ENCODE data around the gene FLAD1. TPM values are rescaled to one million over a fixed set of nuclear protein-coding genes. Genes with fewer than 3 reads are reported as not detected.

The FLAD1 gene
- total and polyA plus RNA-seq, 2 of the 8 experiments (the other 6 are each of a cell fraction or from before 2014, with no cell fraction given): 104 to 143 TPM

GRCh38 chr1:154966111-154966510 is 17.0 kb upstream of the FLAD1 start (continued):
- TF ChIP-seq, protein P1, sequence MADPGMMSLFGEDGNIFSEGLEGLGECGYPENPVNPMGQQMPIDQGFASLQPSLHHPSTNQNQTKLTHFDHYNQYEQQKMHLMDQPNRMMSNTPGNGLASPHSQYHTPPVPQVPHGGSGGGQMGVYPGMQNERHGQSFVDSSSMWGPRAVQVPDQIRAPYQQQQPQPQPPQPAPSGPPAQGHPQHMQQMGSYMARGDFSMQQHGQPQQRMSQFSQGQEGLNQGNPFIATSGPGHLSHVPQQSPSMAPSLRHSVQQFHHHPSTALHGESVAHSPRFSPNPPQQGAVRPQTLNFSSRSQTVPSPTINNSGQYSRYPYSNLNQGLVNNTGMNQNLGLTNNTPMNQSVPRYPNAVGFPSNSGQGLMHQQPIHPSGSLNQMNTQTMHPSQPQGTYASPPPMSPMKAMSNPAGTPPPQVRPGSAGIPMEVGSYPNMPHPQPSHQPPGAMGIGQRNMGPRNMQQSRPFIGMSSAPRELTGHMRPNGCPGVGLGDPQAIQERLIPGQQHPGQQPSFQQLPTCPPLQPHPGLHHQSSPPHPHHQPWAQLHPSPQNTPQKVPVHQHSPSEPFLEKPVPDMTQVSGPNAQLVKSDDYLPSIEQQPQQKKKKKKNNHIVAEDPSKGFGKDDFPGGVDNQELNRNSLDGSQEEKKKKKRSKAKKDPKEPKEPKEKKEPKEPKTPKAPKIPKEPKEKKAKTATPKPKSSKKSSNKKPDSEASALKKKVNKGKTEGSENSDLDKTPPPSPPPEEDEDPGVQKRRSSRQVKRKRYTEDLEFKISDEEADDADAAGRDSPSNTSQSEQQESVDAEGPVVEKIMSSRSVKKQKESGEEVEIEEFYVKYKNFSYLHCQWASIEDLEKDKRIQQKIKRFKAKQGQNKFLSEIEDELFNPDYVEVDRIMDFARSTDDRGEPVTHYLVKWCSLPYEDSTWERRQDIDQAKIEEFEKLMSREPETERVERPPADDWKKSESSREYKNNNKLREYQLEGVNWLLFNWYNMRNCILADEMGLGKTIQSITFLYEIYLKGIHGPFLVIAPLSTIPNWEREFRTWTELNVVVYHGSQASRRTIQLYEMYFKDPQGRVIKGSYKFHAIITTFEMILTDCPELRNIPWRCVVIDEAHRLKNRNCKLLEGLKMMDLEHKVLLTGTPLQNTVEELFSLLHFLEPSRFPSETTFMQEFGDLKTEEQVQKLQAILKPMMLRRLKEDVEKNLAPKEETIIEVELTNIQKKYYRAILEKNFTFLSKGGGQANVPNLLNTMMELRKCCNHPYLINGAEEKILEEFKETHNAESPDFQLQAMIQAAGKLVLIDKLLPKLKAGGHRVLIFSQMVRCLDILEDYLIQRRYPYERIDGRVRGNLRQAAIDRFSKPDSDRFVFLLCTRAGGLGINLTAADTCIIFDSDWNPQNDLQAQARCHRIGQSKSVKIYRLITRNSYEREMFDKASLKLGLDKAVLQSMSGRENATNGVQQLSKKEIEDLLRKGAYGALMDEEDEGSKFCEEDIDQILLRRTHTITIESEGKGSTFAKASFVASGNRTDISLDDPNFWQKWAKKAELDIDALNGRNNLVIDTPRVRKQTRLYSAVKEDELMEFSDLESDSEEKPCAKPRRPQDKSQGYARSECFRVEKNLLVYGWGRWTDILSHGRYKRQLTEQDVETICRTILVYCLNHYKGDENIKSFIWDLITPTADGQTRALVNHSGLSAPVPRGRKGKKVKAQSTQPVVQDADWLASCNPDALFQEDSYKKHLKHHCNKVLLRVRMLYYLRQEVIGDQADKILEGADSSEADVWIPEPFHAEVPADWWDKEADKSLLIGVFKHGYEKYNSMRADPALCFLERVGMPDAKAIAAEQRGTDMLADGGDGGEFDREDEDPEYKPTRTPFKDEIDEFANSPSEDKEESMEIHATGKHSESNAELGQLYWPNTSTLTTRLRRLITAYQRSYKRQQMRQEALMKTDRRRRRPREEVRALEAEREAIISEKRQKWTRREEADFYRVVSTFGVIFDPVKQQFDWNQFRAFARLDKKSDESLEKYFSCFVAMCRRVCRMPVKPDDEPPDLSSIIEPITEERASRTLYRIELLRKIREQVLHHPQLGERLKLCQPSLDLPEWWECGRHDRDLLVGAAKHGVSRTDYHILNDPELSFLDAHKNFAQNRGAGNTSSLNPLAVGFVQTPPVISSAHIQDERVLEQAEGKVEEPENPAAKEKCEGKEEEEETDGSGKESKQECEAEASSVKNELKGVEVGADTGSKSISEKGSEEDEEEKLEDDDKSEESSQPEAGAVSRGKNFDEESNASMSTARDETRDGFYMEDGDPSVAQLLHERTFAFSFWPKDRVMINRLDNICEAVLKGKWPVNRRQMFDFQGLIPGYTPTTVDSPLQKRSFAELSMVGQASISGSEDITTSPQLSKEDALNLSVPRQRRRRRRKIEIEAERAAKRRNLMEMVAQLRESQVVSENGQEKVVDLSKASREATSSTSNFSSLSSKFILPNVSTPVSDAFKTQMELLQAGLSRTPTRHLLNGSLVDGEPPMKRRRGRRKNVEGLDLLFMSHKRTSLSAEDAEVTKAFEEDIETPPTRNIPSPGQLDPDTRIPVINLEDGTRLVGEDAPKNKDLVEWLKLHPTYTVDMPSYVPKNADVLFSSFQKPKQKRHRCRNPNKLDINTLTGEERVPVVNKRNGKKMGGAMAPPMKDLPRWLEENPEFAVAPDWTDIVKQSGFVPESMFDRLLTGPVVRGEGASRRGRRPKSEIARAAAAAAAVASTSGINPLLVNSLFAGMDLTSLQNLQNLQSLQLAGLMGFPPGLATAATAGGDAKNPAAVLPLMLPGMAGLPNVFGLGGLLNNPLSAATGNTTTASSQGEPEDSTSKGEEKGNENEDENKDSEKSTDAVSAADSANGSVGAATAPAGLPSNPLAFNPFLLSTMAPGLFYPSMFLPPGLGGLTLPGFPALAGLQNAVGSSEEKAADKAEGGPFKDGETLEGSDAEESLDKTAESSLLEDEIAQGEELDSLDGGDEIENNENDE (IDR thresholded peaks at IDR 0.05; ENCODE audit: insufficient replicate concordance, low read length): no peak
- no peak for TF ChIP-seq SRF (IDR thresholded peaks at IDR 0.05; ENCODE audit: low read depth, low read length)
- no peak for TF ChIP-seq BRCA1 (IDR thresholded peaks at IDR 0.05; ENCODE audit: low read depth, low read length)
- TF ChIP-seq TAF7 (optimal IDR thresholded peaks at IDR 0.05; ENCODE audit: borderline replicate concordance, low read depth, low read length): no peak
- no peak for TF ChIP-seq POU5F1 (IDR thresholded peaks at IDR 0.05; ENCODE audit: low read depth, low read length)
- TF ChIP-seq CHD1 (IDR thresholded peaks at IDR 0.05; ENCODE audit: low read depth, low read length): no peak
- TF ChIP-seq PHF8 (conservative IDR thresholded peaks at IDR 0.05; ENCODE audit: low read depth, low read length): no peak
- no peak for TF ChIP-seq ASH2L (IDR thresholded peaks at IDR 0.05; ENCODE audit: low read length)
- TF ChIP-seq CEBPB (IDR thresholded peaks at IDR 0.05; ENCODE audit: low read depth, low read length): no peak
- no peak for TF ChIP-seq MAFK (IDR thresholded peaks at IDR 0.05; ENCODE audit: low read depth, low read length)

Data from H1 (cell line).